ENCODE measurements around the gene ABCG1. TPM values are rescaled to one million over a fixed set of nuclear protein-coding genes. Genes with fewer than 3 reads are reported as not detected.
A peak's percentile ranks its signal among the peaks of the same experiment; 100 is the strongest.

The ABCG1 gene
- total RNA-seq, 4 donors from 2014 or later = 3.4 to 43.3 (median 10.3) TPM

DNA sequence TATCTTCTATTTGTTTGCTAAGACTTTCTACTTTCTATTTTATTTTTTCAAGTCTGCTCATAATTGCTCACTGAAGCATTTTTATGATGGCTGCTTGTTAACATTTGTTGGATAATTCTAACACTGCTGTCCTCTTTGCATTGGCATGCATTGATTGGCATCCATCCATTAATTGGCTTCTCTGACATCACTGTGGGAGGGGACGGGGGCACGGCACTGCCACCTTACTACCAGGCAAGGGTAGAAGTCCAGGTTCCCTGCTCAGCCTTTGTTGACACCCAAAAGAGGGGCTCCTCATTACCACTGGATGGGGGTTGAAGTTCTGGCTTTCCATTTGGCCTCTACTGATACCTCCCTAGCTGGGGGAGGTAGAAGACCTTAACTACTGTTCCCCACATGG is 11.5 kb upstream of the ABCG1 start:
- DNase-seq = no peak
- H3K27ac ChIP-seq = no peak overlapping the region
- no peak for ATAC-seq
- in situ Hi-C loops (cut with MboI; ENCODE audit: low sequenced_read_pairs in 4 of 4) = loop anchor here in 1 of 4 donors (10.0 kb wide), 1 partner anchor 47 kb away; no protein-coding TSS in a partner anchor
- H3K4me1 ChIP-seq = no peaks in the 10 kb centered on the region
- H3K9me3 ChIP-seq = no peaks in the 10 kb centered on the region
- no peaks in the 10 kb centered on the region for H3K27me3 ChIP-seq
- no peak overlapping the region for H3K4me3 ChIP-seq
- intact Hi-C loops (cut with DNase I; ENCODE audit: low total_unique reads) = loop anchor here (5.0 kb wide), 1 partner anchor 40 kb away; no protein-coding TSS in a partner anchor
- TF ChIP-seq POLR2A (IDR thresholded peaks at IDR 0.05) = no peak
- TF ChIP-seq, protein P1, sequence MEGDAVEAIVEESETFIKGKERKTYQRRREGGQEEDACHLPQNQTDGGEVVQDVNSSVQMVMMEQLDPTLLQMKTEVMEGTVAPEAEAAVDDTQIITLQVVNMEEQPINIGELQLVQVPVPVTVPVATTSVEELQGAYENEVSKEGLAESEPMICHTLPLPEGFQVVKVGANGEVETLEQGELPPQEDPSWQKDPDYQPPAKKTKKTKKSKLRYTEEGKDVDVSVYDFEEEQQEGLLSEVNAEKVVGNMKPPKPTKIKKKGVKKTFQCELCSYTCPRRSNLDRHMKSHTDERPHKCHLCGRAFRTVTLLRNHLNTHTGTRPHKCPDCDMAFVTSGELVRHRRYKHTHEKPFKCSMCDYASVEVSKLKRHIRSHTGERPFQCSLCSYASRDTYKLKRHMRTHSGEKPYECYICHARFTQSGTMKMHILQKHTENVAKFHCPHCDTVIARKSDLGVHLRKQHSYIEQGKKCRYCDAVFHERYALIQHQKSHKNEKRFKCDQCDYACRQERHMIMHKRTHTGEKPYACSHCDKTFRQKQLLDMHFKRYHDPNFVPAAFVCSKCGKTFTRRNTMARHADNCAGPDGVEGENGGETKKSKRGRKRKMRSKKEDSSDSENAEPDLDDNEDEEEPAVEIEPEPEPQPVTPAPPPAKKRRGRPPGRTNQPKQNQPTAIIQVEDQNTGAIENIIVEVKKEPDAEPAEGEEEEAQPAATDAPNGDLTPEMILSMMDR (IDR thresholded peaks at IDR 0.05 in 4 of 5, conservative IDR thresholded peaks at IDR 0.05 in 1 of 5) = no peak
- H3K36me3 ChIP-seq = no peaks in the 10 kb centered on the region

DNA sequence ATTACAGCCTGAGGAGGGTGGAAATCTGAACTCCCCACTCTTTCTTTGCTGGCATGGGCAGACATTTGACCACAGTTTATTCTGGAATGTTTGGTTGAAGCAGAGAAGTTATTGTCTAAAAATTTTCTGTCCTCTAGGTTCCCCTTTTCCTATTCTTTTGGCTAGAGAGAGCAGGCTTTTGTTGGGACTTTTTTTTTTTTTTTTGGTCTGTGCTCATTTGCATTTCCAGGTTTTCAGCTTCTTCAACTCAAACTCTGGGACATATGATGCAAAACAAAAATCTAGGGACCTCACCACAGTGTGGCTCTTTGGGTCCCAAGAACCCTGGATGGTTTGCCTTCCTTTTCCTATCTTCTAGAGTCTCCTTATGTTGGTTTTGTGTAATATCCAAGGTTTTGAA is 10.9 kb upstream of the ABCG1 start:
- Histone ChIP-seq H3K27me3 (no peaks in the 10 kb centered on the region), H3K4me3 (no peak overlapping the region), H3K27ac (no peak overlapping the region), H3K9me3 (no peaks in the 10 kb centered on the region), H3K36me3 (no peaks in the 10 kb centered on the region), H3K4me1 (no peaks in the 10 kb centered on the region)
- TF ChIP-seq POLR2A (IDR thresholded peaks at IDR 0.05) = no peak
- TF ChIP-seq, protein P1 (IDR thresholded peaks at IDR 0.05 in 4 of 5, conservative IDR thresholded peaks at IDR 0.05 in 1 of 5) = no peak
- no peak for ATAC-seq
- intact Hi-C loops (cut with DNase I; ENCODE audit: low total_unique reads) (loop anchor here (5.0 kb wide), 1 partner anchor 39 kb away; no protein-coding TSS in a partner anchor), in situ Hi-C loops (cut with MboI; ENCODE audit: low sequenced_read_pairs in 4 of 4) (loop anchor here in 1 of 4 donors (10.0 kb wide), 1 partner anchor 47 kb away; no protein-coding TSS in a partner anchor)
- DNase-seq = no peak

DNA sequence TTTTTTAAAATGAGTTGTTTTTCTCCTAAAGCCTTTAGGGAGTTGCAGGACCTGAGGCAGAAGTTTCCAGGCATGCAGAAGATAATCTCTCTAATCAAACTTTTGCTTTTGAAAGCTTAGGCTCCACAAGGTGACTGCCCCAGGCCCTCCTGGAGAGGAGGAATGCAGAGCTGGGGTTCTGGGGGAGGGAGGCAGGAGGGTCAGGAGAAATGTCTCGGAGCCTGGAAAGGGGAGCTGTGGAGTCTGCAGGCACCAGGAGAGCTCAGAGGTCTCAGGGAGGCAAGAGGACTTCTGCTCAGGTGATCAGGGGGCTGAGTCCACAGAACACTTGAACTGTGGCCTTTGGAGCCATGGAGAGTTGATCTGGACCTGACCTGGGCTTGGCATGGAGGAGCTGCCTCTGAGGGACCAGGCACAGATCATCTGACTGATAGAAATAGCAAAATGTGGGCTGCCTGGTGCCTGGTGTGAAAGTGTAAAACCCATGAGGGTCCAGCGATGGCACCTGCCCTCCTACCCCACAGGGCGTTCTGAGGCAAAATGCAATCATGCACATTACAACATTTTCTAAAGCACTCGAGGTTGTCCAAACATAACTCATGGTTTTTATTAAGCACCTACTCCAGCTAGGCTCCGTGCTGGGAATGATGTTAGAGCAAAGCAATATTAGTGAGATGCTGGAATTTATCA is 10.0 kb upstream of the ABCG1 start:
- DNase-seq = peak in 1 of 2 donors; percentile 5
- H3K4me3 ChIP-seq = no peak overlapping the region
- in situ Hi-C loops (cut with MboI; ENCODE audit: low sequenced_read_pairs in 4 of 4) (loop anchor here in 1 of 4 donors (10.0 kb wide), 1 partner anchor 46 kb away; no protein-coding TSS in a partner anchor), intact Hi-C loops (cut with DNase I; ENCODE audit: low total_unique reads) (loop anchor here (5.0 kb wide), 1 partner anchor 38 kb away; no protein-coding TSS in a partner anchor)
- H3K27me3 ChIP-seq = no peaks in the 10 kb centered on the region
- no peaks in the 10 kb centered on the region for H3K4me1 ChIP-seq
- no peak for ATAC-seq
- TF ChIP-seq, protein P1 (IDR thresholded peaks at IDR 0.05 in 4 of 5, conservative IDR thresholded peaks at IDR 0.05 in 1 of 5) = no peak
- no peak for TF ChIP-seq POLR2A (IDR thresholded peaks at IDR 0.05)
- H3K9me3 ChIP-seq = no peaks in the 10 kb centered on the region
- no peak overlapping the region for H3K27ac ChIP-seq
- H3K36me3 ChIP-seq = no peaks in the 10 kb centered on the region

DNA sequence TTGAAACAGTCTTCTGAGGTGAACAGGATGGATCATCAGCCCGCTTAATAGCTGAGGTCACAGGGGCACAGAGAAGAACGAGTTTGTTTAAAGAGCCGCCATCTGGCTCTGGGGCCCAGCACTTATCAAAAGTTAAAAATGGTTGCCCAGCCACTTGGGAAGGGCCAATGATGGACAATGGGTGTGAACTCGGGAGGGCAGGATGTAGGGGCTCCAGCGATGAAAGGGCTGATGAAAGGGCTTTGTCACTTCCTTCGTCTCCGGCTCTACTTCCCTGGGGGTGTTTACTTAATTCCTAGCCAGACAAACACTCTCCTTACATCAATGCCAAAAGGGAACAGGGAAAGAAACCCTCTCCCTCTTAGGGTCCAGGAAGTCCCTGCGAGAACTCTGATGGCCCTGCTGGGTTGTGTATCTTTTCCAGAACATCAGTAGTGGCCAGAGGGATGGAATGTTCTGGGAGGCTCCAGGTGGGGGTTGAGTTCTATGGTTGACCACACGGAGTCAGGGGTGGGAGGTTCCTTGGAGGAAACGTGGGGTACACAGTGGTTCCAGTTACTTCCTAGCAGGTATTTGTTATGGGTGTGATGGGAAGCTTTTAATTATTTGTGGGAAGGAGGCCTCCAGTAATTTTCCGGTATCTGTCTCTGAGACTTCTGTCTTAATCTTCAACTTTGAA is 9.0 kb upstream of the ABCG1 start:
- H3K9me3 ChIP-seq = no peaks in the 10 kb centered on the region
- H3K36me3 ChIP-seq = no peaks in the 10 kb centered on the region
- intact Hi-C loops (cut with DNase I; ENCODE audit: low total_unique reads) = loop anchor here (5.0 kb wide), 1 partner anchor 37 kb away; no protein-coding TSS in a partner anchor
- H3K4me1 ChIP-seq = no peaks in the 10 kb centered on the region
- DNase-seq (peak in 1 of 2 donors; percentile 5), ATAC-seq (no peak)
- no peak for TF ChIP-seq POLR2A (IDR thresholded peaks at IDR 0.05)
- TF ChIP-seq, protein P1 (IDR thresholded peaks at IDR 0.05 in 4 of 5, conservative IDR thresholded peaks at IDR 0.05 in 1 of 5) = no peak
- H3K4me3 ChIP-seq = no peak overlapping the region
- in situ Hi-C loops (cut with MboI; ENCODE audit: low sequenced_read_pairs in 4 of 4) = loop anchor here in 1 of 4 donors (10.0 kb wide), 1 partner anchor 45 kb away; no protein-coding TSS in a partner anchor
- no peaks in the 10 kb centered on the region for H3K27me3 ChIP-seq
- H3K27ac ChIP-seq = no peak overlapping the region
